ENCODE measurements around the gene CCDC182.

CCDC182 gene

DNA sequence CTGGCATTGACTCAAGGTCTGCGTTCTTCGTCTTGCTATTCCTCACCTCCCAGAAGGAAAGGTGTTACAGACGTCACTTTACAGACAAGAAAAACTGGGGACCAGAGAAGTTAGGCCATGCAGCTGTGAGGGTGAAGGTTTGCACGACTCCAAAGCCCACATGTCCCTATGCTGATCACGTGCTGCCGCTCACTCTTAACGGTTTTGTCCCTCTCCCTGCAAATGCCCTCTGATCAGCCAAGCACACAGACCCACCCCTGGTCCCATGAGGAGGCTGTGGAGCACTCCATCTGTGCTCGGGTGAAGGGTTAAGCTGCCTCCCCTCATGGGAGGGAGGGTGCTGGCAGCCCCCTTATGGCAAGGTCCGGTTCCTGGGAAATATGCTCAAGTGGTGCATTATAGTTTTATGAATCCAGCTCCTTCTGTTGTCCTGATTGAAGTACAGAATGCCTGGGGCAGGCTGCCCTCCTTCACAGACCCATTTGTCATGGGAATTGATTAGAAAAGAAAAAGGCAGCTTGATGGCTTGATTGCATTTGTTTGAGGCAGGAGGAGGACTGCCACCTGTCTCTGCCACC is 18.8 kb downstream of the CCDC182 start:
- no peak for DNase-seq

DNA sequence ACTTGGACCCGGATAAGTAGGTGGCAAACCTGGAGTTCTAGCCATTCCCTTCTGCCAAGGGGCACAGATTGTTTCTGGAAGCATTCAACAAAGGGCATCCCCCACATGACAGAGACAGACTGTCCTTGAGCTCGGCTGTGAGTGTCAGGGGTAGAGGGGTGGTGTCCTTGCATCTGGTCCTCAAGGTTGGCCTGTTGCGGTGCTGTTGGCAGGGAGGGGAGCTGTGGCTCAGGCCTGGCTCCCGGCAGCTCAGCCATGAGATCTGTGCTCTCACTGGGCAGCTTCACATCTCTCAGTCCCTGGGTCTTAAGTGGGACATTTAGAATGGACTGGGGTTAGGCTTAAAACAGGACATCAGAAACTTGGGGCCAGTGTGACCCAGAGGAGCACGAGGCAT is 20.4 kb downstream of the CCDC182 start:
- no peak for DNase-seq

DNA sequence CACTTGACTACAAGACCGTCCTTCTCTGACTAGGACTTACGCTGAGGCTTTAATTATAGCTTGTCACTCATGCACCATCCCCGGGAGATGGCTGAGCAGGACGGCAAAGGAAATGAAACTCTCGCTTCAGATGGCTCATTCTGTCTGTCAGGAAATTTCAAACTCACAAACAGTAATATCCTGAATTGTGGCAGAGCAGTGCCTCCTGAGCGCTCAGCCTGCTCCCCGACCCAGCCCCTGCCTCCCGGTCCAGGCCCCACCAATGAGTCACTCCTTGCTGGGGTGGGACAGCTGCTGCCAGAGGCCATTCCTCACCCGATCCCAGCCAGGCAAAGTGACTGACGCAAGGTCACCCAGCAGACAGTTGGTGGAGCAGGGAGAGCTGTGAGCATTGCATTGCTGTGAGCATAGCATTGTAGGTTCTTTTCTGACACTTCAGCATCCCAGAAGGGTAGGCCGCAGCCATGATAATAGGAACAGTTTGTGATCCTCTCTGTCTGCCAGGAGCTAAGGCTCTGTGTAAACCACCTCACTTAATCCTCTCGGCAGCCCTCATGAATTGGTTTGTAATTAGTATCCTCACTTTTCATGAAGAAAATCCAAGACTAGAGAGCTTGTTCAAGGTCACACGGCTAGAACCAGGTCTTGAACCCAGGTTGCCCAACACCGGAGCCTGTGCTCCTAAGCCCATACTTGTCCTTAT is 20.9 kb downstream of the CCDC182 start:
- no peak for DNase-seq

DNA sequence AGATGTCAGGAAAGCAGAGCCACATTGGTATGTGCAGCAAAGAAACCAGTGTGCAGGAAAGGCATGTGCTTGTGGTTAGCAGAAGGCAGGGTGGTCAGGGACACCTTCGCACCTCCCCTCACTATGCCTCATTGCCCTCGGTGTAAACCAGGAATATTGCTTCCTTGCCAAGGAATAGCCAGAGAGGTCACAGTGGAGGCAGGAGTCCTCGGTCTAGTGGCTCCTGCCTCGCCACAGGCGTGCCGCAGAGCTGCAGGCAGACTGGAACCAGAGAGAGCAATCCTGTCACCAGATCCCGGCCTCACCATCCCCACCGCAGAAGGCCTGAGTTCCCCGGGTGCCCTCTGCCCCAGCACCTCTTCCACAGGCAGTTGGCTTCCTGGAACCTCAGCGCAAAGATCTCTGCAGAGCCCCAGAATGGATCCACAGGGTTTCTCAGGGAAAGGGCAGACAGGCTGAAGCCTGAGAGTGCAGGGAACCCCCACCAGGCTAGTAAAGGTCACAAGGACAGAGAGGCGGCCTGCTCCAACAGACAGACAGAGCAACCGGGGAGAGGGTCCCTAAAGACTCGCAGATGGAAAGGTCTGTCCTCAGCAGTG is 21.6 kb downstream of the CCDC182 start:
- no peak for DNase-seq

DNA sequence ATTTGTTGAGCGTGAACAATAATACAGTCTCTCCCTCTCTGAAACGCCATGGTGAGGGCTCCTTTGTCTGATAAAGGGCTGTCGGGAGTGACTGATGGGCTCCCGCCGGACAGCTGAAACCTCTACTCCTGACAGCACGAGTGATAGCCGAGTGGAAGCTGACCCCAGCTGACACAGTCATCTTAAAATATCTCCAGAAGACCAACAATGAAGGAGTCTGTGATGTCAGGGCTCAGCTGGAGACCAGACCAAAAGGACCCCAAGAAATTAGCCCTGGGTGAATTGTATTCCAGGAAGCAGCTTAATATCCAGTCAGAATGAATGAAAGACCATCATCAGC is 22.4 kb downstream of the CCDC182 start:
- no peak for DNase-seq

DNA sequence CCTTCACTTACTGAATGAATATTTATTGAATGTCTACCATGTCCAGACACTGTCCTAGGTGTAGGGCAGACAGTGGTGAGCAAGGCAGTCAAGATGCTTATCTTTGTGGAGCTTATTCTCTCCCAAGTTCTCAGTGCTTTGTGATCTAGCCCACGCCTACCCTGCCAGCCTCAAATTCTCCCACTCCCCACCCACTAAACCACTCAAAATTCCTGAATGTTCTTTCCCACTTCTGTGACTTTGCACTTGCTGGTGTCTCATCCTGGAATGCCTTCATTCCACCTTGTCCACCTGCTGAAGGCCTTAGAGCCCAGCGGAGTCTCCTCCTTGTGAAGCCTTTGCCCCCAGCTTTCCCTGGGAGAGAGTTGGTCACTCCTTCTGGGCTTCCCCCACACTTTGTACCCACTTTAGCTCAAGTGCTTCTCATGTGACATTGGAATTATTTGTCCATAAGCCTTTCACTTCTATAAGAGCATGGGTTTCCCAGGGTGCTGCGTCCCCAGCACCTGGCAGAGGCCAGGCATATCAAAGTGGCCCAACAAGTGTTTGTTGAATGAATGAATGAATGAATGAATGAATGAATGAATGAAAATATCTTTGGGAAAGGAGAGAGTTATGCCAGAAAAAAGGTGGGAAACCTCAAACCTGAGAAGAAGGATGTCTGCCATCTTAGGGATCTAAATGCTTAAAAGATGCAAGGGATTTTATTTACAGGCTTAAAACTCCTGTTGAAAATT is 23.0 kb downstream of the CCDC182 start:
- DNase-seq: no peak

DNA sequence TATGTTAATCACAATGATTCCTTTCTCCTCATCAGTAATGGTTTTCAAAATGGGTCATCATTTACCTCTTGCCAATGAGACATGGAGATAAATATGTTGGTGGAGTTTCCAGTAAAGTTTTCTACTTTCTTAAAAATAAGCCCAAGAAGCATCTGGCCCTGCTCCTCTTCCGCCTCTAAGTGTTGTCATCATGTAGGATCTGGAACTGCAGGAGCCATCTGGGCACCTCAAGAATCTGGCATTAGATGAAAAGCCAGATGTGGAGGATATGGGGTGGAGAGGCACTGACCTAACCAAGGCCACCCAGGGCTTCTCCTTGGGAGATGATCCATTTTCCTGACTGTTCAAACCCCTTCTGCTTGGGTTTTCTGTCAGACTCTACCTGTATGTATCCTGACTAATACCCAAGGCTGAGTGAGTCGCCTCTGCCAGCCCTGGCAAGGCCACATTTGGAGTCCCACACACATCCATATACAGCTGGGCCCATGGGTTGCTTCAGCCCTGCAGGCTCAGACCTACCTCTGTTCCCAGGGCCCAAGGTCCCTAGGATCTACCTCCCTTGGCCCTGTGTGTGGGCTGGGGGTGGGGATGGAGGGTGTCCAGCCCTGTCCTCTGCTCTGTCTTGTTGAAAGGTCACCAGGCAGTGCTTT is 24.6 kb downstream of the CCDC182 start:
- DNase-seq: no peak

DNA sequence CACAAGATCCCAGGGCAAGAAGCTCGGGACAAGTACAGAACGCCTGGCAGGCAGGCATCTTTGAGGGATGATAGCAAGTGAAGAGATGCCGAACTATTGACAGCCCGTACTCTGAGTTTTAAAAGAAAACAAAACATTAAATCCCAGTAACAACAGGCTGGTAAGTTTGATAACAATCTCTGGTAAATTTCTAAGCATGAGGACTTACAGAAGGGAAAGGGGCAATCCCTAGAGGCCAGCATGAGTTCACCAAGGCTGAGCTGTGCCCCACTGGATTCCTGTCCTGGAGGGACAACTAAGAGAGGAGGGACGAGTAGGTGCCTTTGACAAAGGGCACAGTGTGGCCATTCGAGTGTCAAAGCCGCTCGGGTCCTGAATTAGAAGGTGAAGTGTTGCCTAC is 26.2 kb downstream of the CCDC182 start:
- DNase-seq: no peak

DNA sequence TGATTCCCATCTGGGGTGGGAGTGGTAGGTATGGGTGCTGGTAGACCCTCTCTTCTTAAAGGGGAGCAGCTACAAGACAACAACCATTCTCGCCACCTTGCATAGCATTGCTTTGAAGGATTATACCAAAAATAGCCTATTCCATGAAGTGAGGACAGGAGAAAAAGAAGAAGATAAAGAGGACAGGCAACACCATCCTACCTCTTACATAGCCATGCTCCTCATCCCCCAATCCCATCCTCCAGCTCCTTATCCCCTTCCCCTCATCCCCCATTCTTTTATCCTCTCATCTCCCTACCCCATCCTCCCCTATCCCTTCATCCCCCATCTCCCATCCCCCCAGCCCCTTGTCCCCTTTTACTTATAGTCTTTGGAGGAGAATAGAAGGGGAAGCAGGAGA is 29.1 kb downstream of the CCDC182 start:
- DNase-seq: no peak

DNA sequence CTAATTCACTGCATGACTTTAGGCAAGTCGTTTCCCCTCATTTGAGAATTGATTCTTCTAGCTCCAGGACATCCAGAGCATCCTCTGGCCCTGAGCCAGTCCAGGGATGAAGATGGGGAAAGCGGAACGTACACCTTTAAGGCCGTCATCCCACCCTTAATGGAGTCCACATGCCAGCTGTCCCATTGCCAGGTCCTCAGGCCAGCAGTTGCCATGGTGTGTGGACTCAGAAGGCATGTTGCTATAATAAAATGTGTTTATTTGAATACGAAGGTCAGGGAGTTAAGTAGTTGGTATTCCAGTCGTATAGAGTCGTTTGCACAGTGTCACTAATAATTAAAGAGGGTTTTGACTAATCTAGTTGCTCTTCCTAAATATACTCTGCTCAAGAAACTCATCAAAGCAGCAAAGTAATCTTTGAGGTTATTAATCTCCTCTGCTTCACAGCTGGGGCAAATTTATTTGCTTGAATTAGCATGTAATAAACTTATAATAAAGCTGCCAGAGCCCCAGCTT is 30.4 kb downstream of the CCDC182 start:
- DNase-seq: no peak

DNA sequence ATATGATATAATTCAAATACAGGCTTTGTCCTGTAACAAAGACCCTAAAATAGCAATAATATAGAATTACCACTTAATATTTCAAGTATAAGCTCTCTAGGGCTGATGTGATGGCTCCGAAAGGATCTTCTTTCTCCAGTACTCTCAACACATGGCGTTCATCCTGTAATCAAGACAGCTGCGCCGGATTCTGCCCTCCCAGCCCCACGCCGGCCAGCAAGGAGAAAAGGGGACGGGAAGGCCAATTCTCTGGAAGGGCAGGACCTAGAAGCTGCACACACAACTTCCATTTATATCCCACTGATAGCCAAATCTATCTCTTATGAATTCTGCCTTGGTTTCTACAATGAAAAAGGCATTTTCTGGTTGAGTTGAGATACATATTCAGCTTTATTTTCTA is 32.0 kb downstream of the CCDC182 start:
- no peak for DNase-seq

DNA sequence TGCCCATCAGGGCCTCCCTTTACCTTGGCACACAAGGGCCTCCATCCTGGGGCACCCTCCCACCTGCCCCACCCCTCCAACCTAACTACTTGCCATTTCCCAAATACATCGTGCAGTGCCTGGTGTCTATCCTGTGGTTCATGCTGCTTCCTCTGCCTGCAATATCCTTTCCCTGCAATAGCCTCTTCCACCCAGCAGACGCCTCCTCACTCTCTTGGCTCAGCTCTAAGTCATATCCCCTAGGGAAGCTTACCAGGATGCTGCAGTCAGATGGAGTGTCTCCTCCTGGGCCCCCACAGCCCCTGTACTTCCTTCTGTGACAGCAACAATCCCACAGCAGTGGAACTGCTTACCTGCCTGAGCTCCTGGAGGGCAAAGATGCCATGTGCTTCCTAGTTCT is 36.7 kb downstream of the CCDC182 start:
- no peak for DNase-seq

DNA sequence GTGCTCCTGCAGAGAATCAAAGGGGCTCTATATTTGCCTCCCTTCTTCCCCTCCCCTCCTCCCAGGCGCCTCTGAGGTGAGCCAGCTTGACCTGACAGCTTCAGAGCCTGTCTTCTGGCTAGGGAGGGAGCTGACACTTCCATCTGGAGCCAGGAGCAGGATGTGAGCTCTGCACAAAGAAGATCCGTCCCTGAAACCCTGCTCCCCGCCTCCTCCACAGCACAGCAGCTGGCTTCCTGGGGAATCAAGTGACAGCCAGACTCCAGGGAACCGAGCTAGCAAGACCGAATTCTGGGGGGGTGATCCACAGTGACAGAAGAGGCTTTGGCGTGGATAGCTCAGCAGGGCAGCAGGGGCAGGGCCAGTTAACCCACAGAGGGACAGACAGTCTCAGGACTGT is 37.2 kb downstream of the CCDC182 start:
- DNase-seq: no peak

DNA sequence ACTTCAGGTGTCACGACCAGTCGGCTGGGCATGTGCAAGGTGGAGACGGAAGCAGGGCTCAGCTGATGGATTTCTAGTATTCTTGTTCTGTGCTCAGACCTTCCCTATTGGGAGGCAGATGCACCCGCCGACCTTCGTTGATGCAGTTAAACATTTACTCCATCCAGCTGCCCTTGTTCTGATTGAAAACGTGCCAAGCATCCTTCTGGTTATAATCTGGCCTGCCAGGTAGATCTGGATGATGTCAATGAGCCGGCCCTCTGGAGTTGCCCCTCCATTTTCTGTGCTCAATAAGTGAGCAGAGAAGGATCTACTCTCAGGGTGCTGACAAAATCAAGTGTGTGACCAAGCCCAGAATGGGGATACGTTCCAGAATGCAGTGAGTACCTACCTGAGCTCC is 38.3 kb downstream of the CCDC182 start:
- no peak for DNase-seq

DNA sequence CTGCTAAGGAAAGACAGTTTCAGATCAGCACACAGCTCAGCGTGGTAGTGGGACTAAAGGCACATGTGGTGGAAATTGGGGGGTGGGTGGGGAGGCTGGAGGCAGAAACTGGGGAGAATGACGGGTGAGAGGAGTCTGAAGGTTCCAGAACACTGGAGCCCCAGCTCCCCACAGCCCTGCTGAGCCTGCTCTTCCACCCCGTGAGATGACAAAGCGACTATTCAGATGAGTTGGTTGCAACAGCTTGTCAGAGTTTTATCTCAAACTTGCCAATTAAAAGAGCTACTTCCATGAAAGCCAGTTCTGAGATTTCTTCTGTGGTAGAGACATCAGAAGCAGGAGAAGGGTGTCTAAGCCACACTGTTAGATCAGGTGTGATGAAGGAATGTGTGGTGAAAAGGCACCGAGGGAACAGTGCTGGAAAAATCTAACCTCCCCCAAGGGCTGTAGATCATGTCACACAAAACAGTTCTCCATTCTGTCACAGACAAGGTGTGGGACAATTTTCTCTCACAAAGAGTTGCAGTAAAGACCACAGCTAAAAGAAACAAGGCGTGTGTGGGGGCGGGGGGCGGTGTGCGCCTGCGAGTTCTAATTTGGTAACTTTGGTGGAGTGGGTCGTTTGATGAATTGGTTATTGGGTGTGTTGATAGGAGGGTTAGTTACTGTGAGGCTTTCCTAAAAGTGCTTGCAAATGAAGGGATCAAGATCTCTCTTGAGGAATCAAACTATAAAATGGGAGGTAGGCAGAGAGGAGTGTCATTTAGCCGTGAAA is 39.0 kb downstream of the CCDC182 start:
- DNase-seq: no peak

DNA sequence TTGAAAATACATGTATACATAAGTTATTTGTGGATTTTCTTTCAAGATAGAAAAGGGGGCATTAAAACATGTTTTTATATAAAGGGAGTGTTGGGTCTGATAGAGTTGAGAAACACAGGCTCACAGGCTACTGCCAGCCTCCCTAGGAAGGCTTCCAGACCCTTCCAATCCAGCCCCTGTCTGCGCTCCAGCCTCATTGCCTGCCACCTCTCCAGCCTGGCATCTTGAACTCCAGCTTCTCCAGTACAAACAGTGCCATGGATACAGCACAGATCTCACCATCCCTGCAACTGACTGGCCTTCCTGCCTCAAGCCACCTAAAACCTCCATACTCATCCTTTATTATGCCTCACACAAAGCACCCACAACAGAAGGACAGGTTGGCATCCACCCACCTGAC is 40.7 kb downstream of the CCDC182 start:
- DNase-seq: no peak

DNA sequence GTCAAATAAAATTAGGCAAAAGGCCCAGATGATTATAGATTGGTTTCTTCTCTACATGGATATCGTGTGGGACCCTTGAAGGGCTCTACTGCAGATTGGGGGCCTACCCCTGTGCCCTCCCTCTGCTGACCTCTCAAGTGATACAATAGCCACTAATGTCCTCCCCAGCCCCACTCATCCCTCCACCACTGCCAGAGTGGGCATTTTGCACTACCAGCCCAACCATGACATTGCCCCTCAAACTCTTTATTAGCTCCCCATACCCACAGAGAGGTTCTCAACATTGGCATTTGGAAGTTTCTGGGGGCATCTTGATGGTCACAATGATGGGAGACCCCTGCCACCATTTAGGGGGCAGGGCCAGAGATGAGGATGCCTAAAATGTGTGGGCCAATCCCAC is 41.8 kb downstream of the CCDC182 start:
- DNase-seq: no peak

DNA sequence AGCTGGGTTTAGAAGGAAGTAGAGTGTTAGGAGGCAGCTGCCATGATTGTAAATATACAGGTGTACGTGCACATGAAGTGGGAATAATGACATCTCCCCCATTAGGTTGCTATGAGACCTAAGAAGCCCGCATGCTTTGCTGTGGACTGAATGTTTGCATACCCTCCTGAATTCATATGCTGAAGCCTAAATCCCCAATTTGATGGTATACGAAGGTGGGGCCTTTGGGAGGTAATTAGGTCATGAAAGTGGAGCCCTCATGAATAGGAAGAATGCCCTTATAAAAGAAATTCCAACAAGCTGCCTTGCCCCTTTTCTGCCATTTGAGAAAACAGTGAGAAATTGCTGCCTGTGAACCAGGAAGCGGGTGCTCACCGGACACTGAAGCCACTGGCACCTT is 44.0 kb downstream of the CCDC182 start:
- no peak for DNase-seq

DNA sequence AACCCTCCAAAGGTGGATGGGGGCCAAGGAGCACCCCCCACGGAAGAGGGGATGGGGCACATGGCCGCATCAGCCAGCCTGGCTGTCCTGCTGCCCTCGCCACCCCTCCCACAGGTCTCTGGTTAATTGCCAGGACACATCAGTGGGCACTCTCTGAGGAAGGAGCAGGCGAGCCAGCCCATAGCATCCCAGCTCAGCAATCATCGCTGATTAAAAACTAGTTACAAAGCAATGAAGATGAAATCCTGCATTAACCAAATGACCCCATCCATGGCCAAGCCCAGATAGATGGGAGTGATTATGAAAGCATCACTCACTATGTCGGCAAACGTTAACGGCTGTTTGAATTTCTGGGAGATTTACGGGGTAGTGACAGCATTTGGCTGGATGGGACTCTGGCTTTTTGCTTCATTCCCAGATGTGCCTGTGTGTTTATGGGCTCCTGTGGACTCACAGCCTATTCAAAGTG is 45.3 kb downstream of the CCDC182 start:
- no peak for DNase-seq

DNA sequence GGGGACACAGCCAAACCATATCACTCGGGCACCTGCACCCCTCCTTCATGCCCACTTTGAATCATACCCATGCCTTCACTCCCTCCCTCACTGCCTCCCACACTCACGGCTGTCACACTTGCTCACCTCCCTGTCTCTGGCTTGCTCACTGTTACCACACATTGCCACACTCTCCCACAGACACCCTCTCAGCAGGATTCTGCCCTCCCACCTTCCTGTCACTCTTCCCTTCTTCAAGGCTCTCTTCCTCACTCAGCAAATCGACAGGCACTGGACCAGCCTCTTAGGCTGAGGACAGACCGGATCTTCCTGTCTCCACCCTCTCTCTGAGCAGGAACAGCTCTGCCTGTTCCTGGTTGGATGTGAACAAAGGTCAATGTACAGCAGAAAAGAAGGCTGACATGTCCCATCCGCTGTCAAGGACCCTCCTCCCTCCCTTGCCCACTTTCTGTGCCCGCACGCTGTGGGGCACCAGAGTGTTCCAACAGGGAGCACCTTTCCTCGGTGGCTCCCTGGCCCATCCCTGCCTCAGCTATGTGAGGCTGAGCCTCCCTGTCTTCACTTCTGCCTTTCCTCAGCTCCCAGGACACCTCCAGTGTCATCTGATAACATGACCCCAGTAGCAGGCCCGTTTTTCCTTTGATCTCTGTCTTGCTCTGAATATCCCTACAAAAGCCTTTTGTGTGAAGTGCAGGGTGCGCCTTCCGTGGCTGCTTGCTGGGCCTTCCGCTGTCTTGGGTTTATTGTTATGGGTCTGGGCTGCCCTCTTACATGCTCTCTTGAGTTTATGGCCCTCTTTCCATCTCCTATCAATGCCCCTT is 47.0 kb downstream of the CCDC182 start:
- DNase-seq: no peak

DNA sequence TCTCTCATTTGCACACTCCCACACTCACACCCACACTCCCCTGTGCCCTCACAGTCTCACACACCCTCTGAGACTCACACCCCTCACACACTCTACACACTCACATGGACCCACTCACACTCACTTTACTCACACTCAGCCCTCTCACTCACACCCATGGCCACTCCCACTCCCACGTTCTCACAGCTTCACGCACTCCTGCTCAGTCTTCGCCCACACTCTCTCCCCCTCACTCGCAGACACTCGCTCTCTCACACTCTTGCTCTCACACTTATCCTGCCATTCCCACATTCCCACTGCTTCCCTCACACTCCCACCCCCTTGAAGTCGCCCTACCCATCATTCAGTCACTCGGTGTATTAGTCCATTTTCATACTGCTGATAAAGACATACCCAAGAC is 47.9 kb downstream of the CCDC182 start:
- no peak for DNase-seq

DNA sequence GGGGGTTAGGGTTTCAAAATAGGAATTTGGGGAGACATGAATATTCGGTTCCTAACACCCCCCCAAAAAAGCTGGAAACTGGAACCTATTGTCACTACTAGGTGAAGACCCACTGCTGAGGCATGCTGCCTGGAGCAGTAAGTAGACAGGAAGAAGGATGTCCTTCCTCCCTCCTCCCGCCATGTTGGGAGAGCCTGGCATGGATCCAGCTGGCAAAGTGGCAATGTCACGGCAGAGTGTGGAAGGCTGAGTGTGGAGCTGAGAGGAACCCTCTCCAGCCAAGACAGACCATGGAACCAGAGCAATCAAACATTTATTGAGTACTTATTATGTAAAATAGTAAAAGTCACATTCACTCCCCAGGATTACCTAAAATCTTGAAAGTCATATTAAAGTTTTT is 49.0 kb downstream of the CCDC182 start:
- no peak for DNase-seq
